ENCODE results near the gene B3GAT3. TPM values are rescaled to one million over a fixed set of nuclear protein-coding genes. Genes with fewer than 3 reads are reported as not detected.
"Not testable (repeated sequence)": the region's sequence is repeated elsewhere in the genome, so short reads cannot be mapped to it uniquely, and the experiment has no call there.

The B3GAT3 gene
- polyA plus RNA-seq, 3 donors, result 23.1 to 27.0 (median 25.0) TPM

GRCh38 chr11:62604460-62605120 lies 17.2 kb downstream of the B3GAT3 start:
- no peak for DNase-seq (ENCODE audit: low read depth in 3 of 3, low spot score in 2 of 3)

DNA sequence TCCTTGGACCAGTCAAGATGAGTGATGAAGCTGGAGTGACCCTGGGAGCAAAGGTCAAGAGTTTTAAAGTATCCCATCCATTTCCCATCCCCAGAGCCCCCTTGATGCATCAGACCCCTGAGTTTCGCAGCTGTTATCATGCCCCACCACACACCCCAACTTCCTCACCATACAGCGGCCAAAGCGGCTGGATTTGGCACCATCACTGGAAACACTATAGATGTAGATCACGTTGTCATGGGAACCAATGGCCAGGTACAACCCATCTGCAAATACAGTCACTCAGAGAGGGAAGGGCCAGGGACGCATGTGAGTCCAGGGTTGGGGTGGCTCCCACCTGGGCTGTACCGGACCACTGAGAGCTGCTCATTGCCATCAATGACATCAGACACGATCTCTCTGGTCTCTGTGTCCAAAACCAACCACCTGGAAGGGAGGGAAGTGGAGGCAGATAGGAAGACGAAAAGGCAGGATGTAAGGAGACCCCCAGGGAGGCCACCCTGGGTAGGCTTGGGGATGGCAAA lies 17.9 kb downstream of the B3GAT3 start:
- DNase-seq (ENCODE audit: low read depth in 3 of 3, low spot score in 2 of 3), result no peak

- DNase-seq (ENCODE audit: low read depth in 3 of 3, low spot score in 2 of 3), result no peak
Measured at GRCh38 chr11:62603072-62603408, 18.7 kb downstream of the B3GAT3 start.

- DNase-seq (ENCODE audit: low read depth in 3 of 3, low spot score in 2 of 3), result no peak
Measured at GRCh38 chr11:62602141-62603071, 19.4 kb downstream of the B3GAT3 start.

GRCh38 chr11:62601372-62602140 lies 20.2 kb downstream of the B3GAT3 start, which contains the start of gene MTA2:
Gene MTA2 (minus strand): TSS chr11:62601865. CDS start chr11:62601450, 415 bp downstream.
- peak; percentile 90 to 96 (median 94) for DNase-seq (ENCODE audit: low read depth in 3 of 3, low spot score in 2 of 3)

DNA sequence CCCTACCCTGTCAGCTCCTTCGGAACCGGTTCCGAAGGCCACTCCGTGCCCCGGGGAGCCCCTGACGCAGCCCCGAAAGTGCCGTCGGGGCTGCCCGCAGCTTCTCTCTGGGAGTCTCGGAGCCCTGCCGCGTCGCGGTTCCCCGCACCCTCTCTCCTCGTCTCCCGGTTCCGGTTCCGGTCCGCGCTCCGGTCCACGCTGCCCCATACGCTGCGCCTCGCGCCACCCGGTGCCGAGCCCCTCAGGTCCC lies 20.7 kb downstream of the B3GAT3 start:
- no peak for DNase-seq (ENCODE audit: low read depth in 3 of 3, low spot score in 2 of 3)

GRCh38 chr11:62600367-62601121 lies 21.2 kb downstream of the B3GAT3 start:
- no peak for DNase-seq (ENCODE audit: low read depth in 3 of 3, low spot score in 2 of 3)

DNA sequence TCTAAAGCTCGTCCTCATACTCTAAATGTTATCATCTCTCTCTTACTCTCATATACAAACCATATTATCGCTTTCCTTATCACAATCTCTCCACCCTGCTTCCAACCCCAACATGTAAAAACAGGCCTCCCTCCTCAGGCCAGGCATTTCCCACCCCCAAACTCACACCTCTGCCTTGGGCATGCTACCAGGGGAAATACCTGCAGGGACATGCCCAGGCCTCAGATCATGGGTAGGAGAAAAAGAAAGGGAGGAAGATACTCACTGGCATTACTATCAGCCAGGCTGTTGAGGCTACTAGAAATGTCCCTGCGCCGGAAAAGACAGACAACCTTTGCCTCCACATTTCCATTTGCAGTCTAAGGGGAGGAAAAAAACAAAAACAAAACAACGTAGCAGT lies 21.9 kb downstream of the B3GAT3 start:
- no peak for DNase-seq (ENCODE audit: low read depth in 3 of 3, low spot score in 2 of 3)

DNA sequence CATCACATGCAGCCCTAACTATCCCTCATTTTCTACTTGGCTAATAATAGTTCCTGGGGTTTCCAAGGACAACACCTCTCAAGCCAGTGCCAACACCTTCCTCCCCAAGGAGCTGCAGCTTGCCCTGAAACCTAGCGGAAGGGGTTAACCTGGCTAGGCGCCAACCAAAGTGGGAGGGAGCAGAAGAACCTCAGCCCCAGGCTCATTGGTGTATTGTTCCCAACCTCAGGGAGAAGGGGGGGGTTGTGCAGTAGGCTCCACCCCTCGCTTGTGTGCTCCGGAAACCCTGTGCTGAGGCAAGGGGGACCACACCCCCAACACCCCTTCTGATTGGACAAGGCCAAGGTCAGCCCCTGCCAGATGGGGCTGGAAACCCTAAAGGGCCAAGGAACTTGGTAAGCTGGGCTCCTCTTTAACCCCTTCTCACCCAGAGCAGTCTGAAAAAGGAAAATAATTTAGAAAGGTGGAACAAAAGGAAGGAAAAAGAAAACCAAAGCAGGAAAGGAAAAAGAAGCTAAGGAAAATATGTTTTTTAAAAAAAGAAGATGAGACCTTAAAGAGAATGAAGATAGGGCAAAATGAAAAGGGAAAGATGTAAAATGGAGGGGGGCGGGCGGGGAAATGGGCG lies 22.6 kb downstream of the B3GAT3 start:
- DNase-seq (ENCODE audit: low read depth in 3 of 3, low spot score in 2 of 3), result peak in 2 of 3 donors; percentile 86 to 91

DNA sequence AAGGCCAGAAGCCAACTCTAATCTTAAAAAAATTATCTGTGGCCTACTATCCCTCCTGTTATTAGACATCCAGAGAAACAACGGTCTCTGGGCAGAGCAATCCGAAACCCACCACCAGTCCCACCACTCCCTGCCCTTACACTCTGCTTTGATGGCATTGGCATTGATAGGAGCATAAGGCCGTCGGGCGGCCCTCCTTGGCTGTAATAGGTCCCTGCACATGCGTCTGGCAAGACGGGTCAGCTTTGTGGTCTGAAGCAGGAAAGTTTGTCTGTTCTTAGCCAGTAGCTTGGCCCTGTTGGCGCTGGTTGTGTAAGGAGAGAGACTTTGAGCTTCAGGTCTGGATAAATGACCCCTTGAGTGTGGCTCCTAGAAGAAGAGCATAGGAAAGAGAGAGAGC lies 26.7 kb downstream of the B3GAT3 start:
- no peak for DNase-seq (ENCODE audit: low read depth in 3 of 3, low spot score in 2 of 3)

DNA sequence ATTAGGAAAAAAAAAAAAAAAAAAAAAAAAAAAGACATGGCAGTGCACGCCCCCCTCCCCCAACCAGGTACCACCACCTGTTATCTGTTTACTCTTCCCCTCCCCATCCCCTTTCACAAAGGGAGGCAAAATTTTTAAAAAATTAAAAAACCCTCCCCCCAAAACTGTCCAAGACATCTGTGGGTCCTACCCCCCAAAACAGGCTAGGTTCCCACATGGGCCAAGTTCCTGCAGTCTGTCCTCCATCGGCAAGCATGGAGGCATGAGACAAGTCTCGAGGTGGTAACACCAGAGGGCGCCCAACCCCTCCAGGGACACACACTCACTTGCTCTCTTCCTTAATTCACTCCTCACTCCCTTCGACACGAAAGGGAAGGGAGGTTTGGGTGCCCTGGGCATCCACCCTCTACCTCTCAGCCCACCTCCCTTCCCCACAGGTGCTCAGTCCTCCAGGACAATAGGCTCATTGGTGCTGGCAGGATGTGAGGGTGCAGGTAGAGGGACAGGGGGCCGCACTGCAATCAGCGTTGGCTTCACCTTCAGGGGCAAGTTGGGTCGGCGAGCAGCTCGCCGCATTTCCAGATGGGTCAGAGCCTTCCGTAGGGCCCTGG lies 28.2 kb downstream of the B3GAT3 start:
- DNase-seq (ENCODE audit: low read depth in 3 of 3, low spot score in 2 of 3), result no peak

GRCh38 chr11:62592989-62593421 lies 28.8 kb downstream of the B3GAT3 start:
- no peak for DNase-seq (ENCODE audit: low read depth in 3 of 3, low spot score in 2 of 3)

GRCh38 chr11:62592146-62592815 lies 29.5 kb downstream of the B3GAT3 start:
- no peak for DNase-seq (ENCODE audit: low read depth in 3 of 3, low spot score in 2 of 3)

GRCh38 chr11:62591448-62592145 lies 30.2 kb downstream of the B3GAT3 start, which contains the start of gene TUT1:
Gene TUT1 (minus strand): TSS chr11:62591523. CDS start chr11:62591485, 38 bp downstream.
- DNase-seq (ENCODE audit: low read depth in 3 of 3, low spot score in 2 of 3), result peak; percentile 95 to 97 (median 97)

- DNase-seq (ENCODE audit: low read depth in 3 of 3, low spot score in 2 of 3), result no peak
Measured at GRCh38 chr11:62588966-62589637, 32.7 kb downstream of the B3GAT3 start.

DNA sequence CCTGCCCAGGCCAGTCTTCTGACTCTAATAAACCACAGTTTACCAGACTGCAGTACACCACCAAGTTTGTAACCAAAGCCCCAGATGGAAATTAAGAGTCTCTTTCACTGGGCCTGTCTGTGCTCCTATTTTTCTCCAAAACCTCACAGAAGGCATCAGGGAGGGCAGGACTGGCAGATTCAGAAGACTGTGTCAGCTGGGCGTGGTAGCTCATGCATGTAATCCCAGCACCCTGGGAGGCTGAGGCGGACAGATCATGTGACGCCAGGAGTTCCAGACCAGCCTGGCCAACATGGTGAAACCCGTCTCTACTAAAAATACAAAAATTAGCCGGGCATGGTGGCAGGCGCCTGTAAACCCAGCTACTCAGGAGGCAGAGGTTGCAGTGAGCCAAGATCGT lies 36.4 kb downstream of the B3GAT3 start:
- not testable (repeated sequence) for DNase-seq (ENCODE audit: low read depth in 3 of 3, low spot score in 2 of 3)

GRCh38 chr11:62581735-62582134 lies 40.1 kb downstream of the B3GAT3 start:
- DNase-seq (ENCODE audit: low read depth in 3 of 3, low spot score in 2 of 3), result not testable (repeated sequence)
